C4-2B (cell line): ENCODE data around the gene SNRNP25.

Source experiments
- H3K27ac ChIP-seq: fragments of 450-650 bp; 2 replicates; pipeline ENCODE4 v1.5.1; 2017
- CTCF ChIP-seq: fragments of 450-650 bp; conservative IDR thresholded peaks from 2 replicates; pipeline ENCODE4 v1.5.1; 2017; ENCODE audit warnings: mild to moderate bottlenecking
- ZFX ChIP-seq: fragments of 450-650 bp; IDR thresholded peaks from 2 replicates; pipeline ENCODE4 v1.6.1; 2017

The SNRNP25 gene

GRCh38 chr16:101586-101985 is 48.0 kb downstream of the SNRNP25 start:
- H3K27ac ChIP-seq = no peak overlapping the region
- TF ChIP-seq CTCF = no peak
- no peak for TF ChIP-seq ZFX

- TF ChIP-seq ZFX = no peak
- no peak for TF ChIP-seq CTCF
- no peak overlapping the region for H3K27ac ChIP-seq
Measured at GRCh38 chr16:102060-102855, 48.6 kb downstream of the SNRNP25 start.

GRCh38 chr16:104355-104754 is 50.7 kb downstream of the SNRNP25 start:
- no peak for TF ChIP-seq ZFX

GRCh38 chr16:104928-105327 is 51.3 kb downstream of the SNRNP25 start:
- TF ChIP-seq ZFX (no peak), CTCF (no peak)
- no peak overlapping the region for H3K27ac ChIP-seq

More at GRCh38 chr16:104355-104754, 50.7 kb downstream of the SNRNP25 start:
- H3K27ac ChIP-seq = no peak overlapping the region

- TF ChIP-seq CTCF (no peak), ZFX (no peak)
- H3K27ac ChIP-seq = no peak overlapping the region
Measured at GRCh38 chr16:105521-105920, 51.9 kb downstream of the SNRNP25 start.

- no peak for TF ChIP-seq ZFX
- peak; percentile 90 for TF ChIP-seq CTCF
- H3K27ac ChIP-seq = no peak overlapping the region
Measured at GRCh38 chr16:106623-107324, 53.1 kb downstream of the SNRNP25 start.
